Measurements from ENCODE around the gene CCDC81. TPM values are rescaled to one million over a fixed set of nuclear protein-coding genes. Genes with fewer than 3 reads are reported as not detected.

The CCDC81 gene
- total and polyA plus RNA-seq, 8 donors = 0.28 to 3.3 (median 0.89) TPM; not detected in 4

GRCh38 chr11:86363424-86363823, 11.3 kb upstream of the CCDC81 start:
- Histone ChIP-seq H3K27me3 (no peaks in the 10 kb centered on the region), H3K4me3 (no peak overlapping the region), H3K9me3 (peaks cover 0 to 7% (median 0%) of the 10 kb centered on the region in 4 donors), H3K36me3 (no peaks in the 10 kb centered on the region), H3K4me1 (no peaks in the 10 kb centered on the region), H3K27ac (no peak overlapping the region)
- no peak for DNase-seq
- intact Hi-C loops (cut with DNase I; ENCODE audit: low total_unique reads) = no loop called here
- TF ChIP-seq POLR2AphosphoS5 (IDR thresholded peaks at IDR 0.05) (no peak), CTCF (IDR thresholded peaks at IDR 0.05) (no peak), POLR2A (IDR thresholded peaks at IDR 0.05) (no peak), EP300 (IDR thresholded peaks at IDR 0.05) (no peak)
- 89 to 97% (median 97%) methylated on average over 1 of the region's 1 CpG for WGBS, 5 donors

GRCh38 chr11:86365546-86365945, 9.1 kb upstream of the CCDC81 start:
- Histone ChIP-seq H3K4me1 (no peaks in the 10 kb centered on the region), H3K27me3 (no peaks in the 10 kb centered on the region), H3K4me3 (no peak overlapping the region), H3K36me3 (no peaks in the 10 kb centered on the region), H3K27ac (no peak overlapping the region), H3K9me3 (peaks cover 0 to 7% (median 0%) of the 10 kb centered on the region in 4 donors)
- DNase-seq = no peak
- 89 to 97% (median 94%) methylated on average over 2 of the region's 2 CpGs for WGBS, 5 donors
- TF ChIP-seq CTCF (IDR thresholded peaks at IDR 0.05) = no peak
- no peak for TF ChIP-seq POLR2A (IDR thresholded peaks at IDR 0.05)
- TF ChIP-seq EP300 (IDR thresholded peaks at IDR 0.05) = no peak
- TF ChIP-seq POLR2AphosphoS5 (IDR thresholded peaks at IDR 0.05) = no peak
- intact Hi-C loops (cut with DNase I; ENCODE audit: low total_unique reads) = no loop called here

GRCh38 chr11:86369668-86370067, 5.0 kb upstream of the CCDC81 start:
- Histone ChIP-seq H3K27ac (no peak overlapping the region), H3K4me3 (no peak overlapping the region), H3K27me3 (no peaks in the 10 kb centered on the region), H3K9me3 (no peaks in the 10 kb centered on the region), H3K36me3 (no peaks in the 10 kb centered on the region), H3K4me1 (peaks cover 0 to 3% (median 0%) of the 10 kb centered on the region in 4 donors)
- no peak for TF ChIP-seq POLR2A (IDR thresholded peaks at IDR 0.05)
- no peak for TF ChIP-seq EP300 (IDR thresholded peaks at IDR 0.05)
- no peak for TF ChIP-seq CTCF (IDR thresholded peaks at IDR 0.05)
- TF ChIP-seq POLR2AphosphoS5 (IDR thresholded peaks at IDR 0.05) = no peak
- DNase-seq = no peak
- 83 to 95% (median 93%) methylated on average over 7 of the region's 7 CpGs for WGBS, 5 donors
- intact Hi-C loops (cut with DNase I; ENCODE audit: low total_unique reads) = no loop called here

GRCh38 chr11:86370171-86370570, 4.5 kb upstream of the CCDC81 start:
- WGBS, 5 donors = 83 to 96% (median 85%) methylated on average over 4 of the region's 4 CpGs

More at GRCh38 chr11:86370171-86370570, 4.5 kb upstream of the CCDC81 start:
- H3K36me3 ChIP-seq = no peaks in the 10 kb centered on the region
- H3K9me3 ChIP-seq = no peaks in the 10 kb centered on the region
- peaks cover 0 to 7% (median 0%) of the 10 kb centered on the region in 4 donors for H3K4me1 ChIP-seq
- no peak for TF ChIP-seq POLR2AphosphoS5 (IDR thresholded peaks at IDR 0.05)
- TF ChIP-seq CTCF (IDR thresholded peaks at IDR 0.05) = no peak
- no peak for TF ChIP-seq EP300 (IDR thresholded peaks at IDR 0.05)
- no peak for TF ChIP-seq POLR2A (IDR thresholded peaks at IDR 0.05)
- no peak overlapping the region for H3K4me3 ChIP-seq
- H3K27ac ChIP-seq = no peak overlapping the region
- no peak for DNase-seq
- intact Hi-C loops (cut with DNase I; ENCODE audit: low total_unique reads) = no loop called here
- peaks cover 0 to 3% (median 0%) of the 10 kb centered on the region in 3 donors for H3K27me3 ChIP-seq
